Measurements from ENCODE around the gene RTN4.

DNA sequence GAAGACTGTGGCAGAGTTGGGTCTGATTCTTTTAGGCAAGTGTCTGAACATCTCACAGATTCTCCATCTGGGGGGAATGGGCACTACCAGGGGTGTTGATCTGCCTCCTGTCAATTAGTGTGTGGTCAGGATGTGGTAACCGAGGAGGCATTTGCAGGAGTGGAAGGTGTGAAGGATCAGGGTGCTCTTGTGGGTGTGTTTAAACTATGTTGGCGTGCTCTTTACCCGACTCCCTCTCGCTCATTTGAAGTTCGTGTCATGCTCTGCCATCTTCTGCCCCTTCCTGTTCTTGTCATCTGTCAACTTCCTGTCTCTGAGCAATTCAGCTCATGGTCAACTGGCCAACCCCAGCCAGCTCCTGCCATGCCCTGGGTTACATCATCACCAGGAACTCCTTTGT, 107.9 kb downstream of the RTN4 start:
- TF ChIP-seq, protein P1, sequence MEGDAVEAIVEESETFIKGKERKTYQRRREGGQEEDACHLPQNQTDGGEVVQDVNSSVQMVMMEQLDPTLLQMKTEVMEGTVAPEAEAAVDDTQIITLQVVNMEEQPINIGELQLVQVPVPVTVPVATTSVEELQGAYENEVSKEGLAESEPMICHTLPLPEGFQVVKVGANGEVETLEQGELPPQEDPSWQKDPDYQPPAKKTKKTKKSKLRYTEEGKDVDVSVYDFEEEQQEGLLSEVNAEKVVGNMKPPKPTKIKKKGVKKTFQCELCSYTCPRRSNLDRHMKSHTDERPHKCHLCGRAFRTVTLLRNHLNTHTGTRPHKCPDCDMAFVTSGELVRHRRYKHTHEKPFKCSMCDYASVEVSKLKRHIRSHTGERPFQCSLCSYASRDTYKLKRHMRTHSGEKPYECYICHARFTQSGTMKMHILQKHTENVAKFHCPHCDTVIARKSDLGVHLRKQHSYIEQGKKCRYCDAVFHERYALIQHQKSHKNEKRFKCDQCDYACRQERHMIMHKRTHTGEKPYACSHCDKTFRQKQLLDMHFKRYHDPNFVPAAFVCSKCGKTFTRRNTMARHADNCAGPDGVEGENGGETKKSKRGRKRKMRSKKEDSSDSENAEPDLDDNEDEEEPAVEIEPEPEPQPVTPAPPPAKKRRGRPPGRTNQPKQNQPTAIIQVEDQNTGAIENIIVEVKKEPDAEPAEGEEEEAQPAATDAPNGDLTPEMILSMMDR (IDR thresholded peaks at IDR 0.05) = no peak
- TF ChIP-seq POLR2AphosphoS5 (IDR thresholded peaks at IDR 0.05) = no peak

Measured in gastroesophageal sphincter (tissue), 3 donors.